GM21526 (cell line): ENCODE data around the gene FAM53C.

Experiments
- ATAC-seq: cut with Tn5 transposase; IDR thresholded peaks from one replicate; pipeline ENCODE4 v1.9.1; 2021; ENCODE audit warnings: moderate library complexity; ENCODE audit not compliant: unreplicated experiment, low FRiP score

Gene FAM53C

DNA sequence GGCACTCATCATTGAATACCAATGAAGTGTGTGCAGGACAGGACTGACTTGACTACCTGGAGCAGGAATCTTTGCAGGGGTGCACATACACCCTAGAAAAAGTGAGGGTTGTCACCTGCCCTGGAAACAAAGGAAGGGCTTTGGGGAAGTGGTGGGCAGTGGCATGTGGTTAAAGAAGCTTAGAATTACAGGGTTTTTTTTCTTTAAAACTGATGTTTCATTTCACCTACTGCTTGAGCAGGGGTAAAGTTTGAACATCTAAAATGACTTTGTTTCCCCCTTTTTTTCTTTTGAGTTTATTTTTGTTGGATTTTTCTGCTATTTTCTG lies 12.5 kb downstream of the FAM53C start:
- no peak for ATAC-seq

DNA sequence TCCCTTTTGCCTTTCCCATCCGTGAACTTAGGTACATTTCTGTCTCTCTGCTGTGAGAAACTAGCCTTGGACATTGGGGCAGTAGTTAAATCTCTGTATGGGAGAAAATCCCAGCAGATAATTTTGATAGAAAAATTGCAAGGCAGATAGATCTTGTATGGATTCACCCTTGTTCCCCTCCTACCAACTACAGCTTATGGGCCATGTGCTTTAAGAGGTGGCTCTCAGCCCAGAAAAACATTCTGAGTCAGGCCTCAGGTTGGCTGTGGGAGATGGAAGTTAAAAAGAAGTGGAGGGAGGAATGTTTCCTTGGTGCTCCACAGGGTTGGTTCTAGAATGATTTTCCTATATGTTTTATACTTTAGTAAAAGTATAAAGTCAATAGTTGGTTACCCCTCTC lies 13.0 kb downstream of the FAM53C start:
- no peak for ATAC-seq

DNA sequence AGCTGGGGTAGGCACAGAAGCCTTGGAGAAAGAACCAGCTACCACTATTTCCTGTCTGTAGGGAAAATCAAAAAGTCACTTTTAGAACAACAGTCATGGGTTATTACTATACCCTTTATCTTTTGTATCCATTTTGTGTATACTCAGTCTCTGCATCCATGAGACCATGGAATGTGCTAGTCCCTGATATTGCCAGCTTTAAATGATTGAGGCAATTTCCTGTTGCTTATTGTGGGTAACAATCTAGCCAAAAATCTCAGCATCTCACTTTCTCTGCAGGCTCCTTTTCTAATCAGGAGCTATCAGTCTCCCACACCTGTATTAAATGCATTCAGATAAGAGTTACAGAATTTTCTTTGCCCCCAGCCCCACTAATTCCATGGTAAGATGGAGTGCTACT lies 13.5 kb downstream of the FAM53C start:
- no peak for ATAC-seq

DNA sequence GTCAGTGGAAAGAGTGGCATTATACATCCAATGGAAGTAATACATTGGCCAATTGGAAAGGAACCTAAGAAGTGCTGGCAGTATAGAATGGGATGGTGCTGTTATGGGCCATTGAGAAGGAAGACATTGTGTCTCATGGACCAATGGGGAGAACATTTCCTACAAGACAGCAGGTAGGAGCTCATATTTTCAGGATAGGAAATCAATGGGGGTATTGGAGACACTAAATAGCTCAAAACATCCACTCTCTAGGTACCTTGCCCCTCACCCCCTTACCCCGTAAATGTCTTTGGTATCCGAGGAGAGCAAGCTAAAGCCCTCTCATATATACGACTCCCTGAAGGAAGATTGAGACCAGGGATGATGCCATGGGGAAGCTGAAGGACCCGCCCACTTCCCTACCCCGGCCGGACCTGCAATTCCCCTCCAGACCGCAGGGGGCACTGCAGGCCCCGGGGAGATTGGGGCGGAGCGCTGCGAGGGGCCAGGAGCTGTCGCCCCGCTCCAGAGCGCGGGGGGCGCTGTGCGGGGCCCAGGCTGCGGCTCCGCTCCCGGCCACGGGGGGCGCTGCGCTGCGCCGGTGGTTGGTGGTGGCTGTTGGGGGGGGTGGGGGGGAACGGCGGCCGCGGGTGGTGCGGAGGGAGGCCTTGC lies 14.1 kb downstream of the FAM53C start, which contains the start of gene KDM3B:
KDM3B (plus strand) TSS at position 615 of the 651 bp plus-strand sequence. CDS start 111 bp downstream, outside the sequence.
- ATAC-seq: peak; percentile 59

DNA sequence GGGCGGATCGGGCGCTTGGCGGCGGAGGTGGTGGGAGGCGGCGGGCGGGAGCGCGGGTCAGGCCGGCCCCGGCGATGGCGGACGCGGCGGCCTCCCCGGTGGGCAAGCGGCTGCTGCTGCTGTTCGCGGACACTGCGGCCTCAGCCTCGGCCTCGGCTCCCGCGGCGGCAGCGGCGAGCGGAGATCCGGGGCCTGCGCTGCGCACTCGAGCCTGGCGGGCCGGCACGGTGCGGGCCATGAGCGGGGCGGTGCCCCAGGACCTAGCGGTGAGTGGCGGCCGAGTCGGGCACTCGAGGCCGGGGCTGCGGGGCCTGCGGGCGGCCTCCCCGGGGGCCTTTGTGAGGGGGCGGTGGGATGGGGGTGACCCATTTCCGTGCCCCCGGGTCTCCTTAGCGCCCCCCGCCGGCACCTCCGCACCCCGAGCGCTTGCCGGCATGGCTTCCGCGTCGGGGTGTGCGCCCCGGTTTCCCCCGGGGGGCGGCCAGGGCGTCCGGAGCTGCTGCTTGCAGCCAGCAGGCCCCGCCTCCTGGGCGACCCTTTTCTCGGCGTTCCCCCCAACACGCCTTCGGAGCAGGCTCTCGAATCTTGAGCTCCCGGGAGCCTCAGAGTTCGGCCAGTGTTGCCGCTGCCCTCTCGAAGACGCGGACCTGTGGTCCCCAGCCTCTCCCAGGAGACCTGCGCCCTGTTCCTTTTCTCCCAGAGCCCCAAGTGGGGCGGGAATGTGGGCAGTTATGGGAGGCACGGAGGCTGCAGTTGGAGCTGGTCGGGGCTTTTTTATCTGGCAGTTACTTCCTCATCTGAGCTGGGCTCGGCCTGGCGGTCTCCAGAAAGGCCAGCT lies 14.9 kb downstream of the FAM53C start:
- ATAC-seq: peak; percentile 36

DNA sequence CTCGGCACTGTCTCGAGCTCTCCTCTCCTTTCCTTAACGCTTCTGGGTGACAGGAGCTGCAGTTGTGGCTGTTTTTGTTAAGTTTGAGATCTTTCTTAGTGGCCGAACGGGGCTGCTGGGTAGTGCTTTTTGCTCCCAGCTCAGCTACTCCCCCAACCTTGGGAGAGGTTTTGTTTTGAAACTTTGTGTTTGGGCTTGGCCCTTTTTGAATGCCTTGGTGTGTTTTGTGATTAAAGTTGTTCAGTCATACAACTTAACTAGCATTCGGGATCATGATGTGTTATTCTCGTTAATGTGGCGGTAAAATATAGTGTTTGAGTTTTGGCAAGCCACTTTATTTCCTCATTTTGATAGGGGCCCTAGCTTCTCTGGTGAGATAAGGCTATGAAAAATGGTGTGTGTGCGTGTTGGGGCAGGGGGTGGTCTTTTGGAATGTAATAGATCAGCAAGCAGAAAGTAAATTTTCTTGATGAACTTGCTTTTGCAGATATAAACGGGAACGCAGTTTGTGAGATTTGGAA lies 15.6 kb downstream of the FAM53C start:
- no peak for ATAC-seq

DNA sequence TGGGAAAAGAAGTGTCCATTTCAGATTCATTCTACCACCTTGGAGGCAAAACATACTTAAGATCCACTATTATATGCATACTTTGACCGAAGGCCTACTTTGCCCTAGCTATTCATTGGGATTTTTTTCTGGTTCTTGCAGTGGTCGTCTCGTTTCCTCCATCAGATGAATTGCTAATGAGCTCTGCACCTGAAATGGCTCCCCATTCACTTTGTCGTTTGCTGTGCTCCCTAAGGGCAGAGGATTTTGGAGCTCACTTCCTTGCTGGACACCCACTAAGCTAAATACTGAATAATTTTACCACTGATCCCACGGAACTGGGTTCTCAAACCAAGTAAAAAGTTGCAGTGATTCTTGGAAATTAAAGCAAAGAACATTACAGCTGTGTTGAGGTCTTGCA lies 16.3 kb downstream of the FAM53C start:
- ATAC-seq: no peak

DNA sequence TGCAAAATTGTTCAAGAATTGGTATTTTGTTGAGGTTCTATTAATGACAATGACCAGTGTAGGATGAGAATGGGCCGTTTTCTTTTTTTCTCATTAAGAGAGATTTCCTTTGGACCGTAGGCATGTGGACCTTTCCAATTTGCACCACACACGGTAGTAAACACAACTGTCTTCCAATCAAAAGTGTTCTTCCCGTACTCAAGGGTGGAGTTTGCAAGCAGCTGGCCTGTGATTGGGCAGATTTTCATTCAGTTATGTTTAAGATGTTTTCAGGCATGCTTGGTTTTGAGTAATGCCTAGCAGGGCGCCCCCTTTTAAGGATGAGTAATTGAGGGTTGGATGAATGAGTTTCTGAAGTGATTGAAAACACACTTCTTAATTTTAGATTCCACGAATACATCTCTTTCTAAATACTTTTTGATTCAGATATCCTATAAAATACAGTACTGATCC lies 16.9 kb downstream of the FAM53C start:
- ATAC-seq: peak; percentile 40

DNA sequence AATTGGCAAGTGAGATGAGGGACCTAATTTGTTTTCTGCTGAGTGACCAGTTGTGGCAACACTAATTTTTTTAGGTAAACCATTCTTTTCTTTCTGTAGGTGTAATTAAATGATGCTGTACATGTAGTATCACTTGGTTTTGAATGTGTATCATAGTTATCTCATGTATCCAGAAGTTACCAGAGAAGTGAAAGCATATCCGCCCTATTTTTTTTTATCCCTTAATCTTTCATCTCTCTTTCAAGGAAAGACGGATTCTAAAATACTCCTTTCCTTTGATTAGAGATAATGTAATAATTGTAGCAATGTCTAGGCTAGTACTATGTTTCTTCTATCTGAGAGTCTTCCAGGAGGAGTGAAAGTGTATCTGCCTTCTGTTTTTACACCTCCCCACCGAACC lies 21.6 kb downstream of the FAM53C start:
- no peak for ATAC-seq

DNA sequence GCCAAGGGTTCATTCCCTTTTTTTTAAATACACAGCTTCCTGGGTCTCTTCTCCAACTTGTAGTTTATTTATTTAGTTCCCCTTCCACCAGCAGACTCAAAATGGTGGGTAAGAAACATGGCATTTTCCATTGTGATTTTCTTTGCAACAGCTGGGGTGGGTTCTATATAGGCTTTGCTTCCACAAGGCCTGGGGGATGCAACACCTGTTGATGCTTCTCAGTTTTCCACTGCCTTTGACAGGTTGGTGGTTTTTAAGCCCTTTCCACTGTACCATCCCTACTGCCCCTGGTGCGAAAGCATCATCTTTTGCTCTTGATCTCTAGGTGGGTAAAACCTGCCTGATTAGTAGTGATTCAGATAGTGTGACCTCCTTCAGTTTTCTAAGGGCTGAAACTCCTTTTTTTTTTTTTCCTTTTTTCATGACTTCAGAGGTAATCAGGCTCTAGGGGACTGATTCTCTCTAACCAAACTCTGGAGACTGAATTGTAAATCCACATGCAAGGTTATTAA lies 22.9 kb downstream of the FAM53C start:
- no peak for ATAC-seq

DNA sequence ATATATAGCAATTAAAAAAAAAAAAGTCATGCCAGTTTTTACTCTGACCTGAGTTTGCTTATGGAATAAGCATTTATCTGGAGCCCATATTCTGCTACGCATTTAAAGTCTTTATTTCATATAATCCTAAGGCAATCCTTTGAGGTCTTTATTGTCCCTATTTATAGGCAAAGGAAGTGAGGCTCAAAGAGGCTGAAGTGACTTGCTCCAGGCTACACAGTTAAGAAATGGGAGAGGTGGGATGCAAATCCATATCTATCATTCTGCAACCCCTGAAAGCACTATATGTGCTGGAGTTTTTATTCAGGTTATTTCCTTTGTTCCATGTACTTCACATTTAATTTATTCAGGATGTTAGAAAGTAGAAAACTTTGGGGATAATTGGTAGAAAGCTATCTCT lies 26.5 kb downstream of the FAM53C start:
- no peak for ATAC-seq

DNA sequence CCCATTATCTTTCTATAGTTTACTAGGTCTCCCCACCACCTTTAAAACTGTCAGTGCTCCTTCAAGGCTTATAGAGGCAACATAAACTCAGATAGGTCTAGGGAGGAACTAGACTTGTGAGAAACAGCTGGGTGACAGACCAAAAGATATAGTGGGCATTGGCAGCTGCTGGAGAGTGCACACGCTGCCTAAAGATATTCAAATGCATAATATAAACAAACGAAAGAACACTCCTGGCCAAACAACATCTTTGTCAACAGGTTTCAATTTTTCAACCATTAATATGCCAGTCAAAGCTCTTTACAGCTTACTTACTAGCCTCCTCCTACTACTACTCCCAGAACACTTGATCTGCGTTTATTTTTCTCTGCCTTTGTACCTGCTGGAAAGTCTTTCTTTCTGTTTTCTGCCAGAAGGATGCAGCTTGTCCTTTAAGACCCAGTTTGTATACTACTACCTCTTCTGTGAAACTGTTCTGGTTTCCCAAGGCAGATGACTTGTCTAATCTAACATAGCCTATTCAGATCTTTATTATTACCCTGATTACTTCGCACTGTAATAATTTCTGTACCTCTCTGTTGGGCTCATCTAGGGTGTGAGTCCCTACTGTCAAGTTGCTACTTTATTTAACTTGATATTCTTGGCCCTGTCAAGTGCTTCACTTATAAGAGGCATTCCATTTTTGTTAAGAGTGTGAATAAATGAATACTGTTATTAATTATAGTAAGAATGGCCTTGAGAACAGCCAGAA lies 28.7 kb downstream of the FAM53C start:
- no peak for ATAC-seq

DNA sequence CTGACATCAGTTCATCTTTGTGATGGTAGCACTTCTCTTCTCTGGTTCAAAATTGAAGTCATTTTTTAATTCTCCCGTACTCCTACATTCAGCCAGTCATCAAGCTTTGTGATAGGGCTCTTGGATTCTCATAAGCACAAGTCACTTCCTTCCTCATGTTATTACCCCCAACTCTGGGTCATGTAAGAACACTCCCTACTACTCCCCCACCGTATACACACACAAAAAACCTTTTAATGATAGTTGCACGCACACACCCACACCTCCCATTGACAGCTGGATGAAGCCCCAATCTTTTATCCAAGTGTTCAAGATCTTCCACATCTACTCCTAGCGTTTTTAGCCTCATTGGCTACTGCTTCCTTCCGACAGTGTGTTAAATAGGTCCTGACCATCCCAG lies 31.2 kb downstream of the FAM53C start:
- ATAC-seq: no peak

DNA sequence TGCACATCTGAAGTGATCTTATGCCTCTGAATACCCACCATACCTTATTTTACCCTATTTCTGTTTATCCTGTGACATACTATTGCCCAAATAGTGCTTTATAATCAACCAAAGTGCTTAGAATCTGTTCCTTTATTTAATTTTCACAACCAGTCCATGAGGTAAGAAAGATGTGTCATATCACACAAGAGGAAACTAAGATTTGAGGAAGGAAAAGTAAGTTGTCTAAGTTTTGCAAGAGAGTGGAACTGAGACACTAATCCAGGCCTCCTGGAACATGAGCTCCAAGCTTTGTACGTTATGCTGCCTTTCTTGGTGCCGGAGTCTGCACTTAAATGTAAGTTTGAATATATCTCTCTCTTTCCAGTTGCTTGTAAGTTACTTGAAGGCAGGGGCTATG lies 31.6 kb downstream of the FAM53C start:
- no peak for ATAC-seq

DNA sequence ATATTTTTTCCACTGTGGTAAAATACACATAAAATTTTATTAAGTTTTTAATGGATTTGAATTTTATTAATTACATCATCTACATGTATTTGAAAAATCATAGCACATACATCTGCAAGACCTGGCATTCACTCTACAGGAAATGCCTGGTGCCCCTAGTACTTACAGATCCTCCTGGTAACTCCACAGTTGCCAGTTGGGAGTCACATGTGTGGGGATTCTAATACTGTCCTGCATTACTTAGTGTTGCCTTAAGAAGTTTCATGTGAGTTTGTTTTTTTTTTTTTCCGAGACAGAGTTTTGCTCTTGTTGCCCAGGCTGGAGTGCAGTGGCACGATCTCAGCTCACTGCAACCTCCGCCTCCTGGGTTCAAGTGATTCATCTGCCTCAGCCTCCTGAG lies 32.5 kb downstream of the FAM53C start:
- ATAC-seq: no peak

DNA sequence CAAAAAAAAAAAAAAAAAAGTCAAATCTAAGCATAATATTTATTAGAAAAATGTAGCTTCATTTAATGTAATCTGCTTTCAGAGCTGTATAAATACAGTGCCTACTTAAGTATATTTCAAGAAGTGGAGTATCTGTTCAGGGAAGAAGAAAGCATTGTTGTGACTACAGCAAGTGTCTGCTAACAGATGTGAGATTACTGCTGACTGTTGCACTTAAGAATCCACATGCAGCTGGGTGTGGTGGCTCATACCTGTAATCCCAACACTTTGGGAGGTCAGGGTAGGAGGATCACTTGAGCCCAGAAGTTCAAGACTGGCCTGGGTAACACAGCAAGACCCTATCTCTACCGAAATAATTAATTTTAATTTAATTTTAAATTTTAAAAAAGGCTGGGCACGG lies 33.4 kb downstream of the FAM53C start:
- ATAC-seq: no peak

DNA sequence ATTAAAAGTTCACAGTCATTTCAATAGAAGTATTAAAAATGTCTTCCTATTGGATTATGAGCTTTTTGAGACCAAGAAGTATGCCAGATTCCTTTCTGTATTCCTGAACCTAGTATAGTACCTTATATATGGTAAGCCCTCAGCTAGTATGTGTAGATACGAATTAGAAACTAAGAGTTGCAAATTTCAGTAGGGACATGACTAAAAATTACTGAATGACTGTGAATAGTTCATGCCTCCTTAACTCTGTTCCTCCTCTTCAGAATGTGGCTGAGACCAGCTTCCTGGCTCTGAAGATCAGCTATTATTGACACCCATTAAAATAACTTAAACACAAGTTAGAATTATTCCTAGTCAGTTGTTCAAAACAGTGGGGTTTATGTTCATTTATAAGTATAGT lies 34.2 kb downstream of the FAM53C start:
- peak; percentile 57 for ATAC-seq

DNA sequence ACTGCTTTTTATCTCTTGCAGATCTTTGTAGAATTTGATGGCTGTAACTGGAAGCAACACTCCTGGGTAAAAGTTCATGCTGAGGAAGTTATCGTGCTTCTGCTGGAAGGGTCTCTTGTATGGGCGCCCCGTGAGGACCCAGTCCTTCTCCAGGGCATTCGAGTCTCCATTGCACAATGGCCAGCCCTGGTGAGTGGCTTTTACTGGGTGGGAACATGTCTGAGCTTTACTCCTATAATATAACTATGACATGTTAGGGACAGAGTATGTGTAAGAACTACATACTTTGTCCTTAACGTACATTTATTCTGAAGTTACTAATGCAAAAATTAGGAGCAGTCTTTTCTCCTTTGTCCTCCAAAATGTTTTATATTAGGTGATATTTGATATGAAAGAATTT lies 34.6 kb downstream of the FAM53C start:
- no peak for ATAC-seq

DNA sequence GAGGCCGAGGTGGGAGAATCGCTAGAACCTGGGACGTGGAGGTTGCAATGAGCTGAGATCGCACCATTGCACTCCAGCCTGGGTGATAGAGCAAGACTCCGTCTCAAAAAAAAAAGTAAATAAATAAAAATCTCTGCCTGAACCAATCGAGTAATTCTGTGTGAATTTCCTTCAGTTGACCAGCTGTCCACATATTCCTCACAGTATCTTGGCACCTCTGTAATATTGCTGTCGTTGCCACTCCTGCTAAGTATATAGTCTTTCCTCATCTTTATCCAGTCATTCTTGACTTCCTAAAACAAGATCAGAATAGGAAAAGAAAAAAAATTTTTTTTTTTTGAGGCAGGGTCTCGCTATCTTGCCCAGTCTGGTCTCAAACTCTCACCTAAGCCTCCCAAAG lies 44.3 kb downstream of the FAM53C start:
- ATAC-seq: no peak

DNA sequence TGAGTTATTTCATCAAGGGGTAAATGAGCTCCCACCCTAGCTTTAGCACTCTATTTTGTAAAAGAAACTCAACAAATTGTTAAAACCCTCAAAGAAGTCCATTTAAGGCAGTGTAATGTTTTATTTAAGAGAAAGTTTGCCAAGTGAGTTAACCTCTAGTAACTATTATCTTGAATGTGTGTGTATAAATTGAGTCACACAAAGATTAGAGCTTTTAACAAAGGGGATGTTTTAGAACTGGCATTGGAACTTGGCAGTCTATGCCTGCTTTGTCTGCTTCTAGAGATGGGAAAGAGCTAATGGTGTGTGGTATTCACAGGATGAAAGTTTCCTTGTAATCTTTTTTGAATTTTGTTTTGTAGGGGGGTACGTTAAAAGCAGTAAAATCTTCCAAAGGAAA lies 47.6 kb downstream of the FAM53C start:
- no peak for ATAC-seq

DNA sequence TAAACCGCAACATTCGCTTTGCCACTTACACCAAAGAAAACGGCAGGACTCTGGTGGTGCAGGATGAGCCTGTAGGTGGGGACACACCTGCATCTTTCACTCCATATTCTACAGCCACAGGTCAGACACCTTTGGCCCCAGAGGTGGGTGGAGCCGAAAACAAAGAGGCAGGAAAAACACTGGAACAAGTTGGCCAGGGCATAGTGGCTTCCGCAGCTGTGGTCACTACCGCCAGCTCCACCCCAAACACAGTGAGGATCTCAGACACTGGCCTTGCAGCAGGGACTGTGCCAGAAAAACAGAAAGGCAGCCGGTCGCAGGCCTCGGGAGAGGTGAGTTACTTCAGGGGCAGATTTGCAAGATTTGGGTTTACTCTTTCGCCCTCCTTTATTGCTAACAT lies 48.2 kb downstream of the FAM53C start:
- no peak for ATAC-seq
